HG03064 (cell line): ENCODE data around the gene RAB32.
"Not testable (repeated sequence)": the region's sequence is repeated elsewhere in the genome, so short reads cannot be mapped to it uniquely, and the experiment has no call there.

Experiments used
- ATAC-seq: cut with Tn5 transposase; IDR thresholded peaks from one replicate; pipeline ENCODE4 v1.9.1; 2021; ENCODE audit warnings: low read depth; ENCODE audit not compliant: unreplicated experiment

The RAB32 gene

GRCh38 chr6:146543211-146543939, at the start of gene RAB32:
TSS of gene RAB32 (plus strand) at chr6:146543833. CDS start at chr6:146543872, 39 bp downstream.
- ATAC-seq: peak; percentile 71

GRCh38 chr6:146498309-146498708, 45.3 kb upstream of the RAB32 start:
- ATAC-seq: no peak

DNA sequence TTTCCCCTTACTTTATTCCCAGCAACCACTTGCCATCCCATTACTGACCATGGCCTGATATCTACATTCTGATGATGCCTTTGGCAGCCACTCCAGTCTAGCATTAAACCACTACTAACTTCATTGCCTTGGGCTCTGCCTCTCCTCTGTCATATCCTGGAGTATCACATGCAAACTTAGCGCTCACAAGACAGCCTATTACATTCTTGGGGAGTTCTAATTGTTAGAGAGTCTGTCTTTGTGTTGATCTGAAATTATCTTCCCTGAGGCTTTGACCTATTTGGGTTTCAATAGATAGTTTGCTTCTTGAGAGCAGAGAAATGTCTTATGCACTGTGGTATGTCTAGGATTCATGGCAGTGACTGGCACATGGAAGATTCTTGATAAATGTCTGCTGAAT, 40.5 kb upstream of the RAB32 start:
- no peak for ATAC-seq

DNA sequence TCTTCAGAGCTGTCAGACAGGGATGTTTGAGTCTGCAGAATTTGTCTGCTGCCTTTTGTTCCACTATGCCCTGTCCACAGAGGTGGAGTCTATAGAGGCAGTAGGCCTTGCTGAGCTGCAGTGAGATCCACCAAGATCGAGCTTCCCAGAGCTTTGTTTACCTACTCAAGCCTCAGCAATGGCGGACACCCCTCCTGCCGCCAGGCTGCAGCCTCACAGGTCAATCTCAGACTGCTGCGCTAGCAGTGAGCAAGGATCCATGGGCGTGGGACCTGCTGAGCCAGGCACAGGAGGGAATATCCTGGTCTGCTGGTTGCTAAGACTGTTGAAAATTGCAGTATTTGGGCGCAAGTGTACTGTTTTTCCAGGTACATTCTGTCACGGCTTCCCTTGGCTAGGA, 28.4 kb upstream of the RAB32 start:
- ATAC-seq: no peak

DNA sequence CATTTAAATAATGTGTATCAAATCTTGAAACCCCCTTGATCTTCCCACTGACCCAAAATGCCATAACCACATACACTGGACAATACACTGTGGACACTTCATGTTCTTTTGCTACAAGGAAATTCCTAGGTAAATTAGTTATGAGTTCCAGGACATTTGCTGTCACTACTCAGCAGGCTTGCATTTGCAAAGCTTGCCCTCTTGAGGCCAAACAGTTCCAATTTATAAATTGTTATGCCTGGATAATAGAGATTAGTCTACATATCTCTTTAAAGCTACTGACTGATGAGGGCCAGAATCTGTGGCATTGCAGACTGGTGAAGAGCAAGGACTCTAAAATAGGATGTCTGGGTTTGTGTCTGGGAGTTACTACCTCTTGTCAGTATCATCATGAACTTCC, 17.4 kb upstream of the RAB32 start:
- no peak for ATAC-seq

GRCh38 chr6:146532702-146533101, 10.9 kb upstream of the RAB32 start:
- no peak for ATAC-seq

DNA sequence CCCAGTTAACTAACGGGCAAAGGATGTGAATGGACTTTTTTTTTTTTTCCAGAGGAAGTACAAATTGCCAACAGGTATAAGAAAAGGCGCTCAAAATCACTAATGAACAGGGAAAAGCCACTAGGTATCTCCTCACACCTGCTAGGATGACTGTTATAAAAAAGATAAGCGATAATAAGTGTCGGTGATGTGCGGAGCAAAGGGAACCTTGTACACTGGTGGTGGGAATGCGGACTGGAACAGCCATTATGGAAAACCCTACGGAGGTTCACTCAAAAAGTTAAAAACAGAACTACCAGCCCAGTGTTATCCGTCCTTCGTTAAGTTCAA, 787 bp upstream of the RAB32 start:
- no peak for ATAC-seq

GRCh38 chr6:146543940-146544615, 445 bp downstream of the RAB32 start:
- ATAC-seq: peak; percentile 19

DNA sequence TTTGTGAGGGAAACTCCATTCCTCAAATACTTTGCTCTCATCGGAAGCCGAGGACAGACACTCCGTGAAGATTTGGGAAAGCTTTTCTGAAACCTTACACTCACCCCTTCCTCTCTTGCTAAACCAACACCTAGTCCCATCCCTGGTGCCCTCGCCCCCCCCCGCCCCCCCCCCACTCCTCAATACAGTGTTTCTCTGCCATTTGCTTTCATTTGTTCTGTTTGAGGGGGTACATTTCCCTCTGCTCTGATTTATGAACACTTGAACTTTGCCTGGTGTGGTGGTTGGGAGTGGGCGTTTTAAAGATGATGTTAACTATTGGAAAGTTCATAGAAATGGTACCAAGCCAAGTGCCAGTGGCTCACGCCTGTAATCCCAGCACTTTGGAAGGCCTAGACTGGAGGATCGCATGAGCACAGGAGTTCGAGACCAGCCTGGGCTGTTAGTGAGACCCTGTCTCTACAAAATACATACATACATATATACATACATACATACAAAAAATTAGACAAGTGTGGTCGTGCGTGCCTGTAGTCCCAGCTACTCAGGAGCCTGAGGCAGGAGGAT, 1.1 kb downstream of the RAB32 start:
- no peak for ATAC-seq

DNA sequence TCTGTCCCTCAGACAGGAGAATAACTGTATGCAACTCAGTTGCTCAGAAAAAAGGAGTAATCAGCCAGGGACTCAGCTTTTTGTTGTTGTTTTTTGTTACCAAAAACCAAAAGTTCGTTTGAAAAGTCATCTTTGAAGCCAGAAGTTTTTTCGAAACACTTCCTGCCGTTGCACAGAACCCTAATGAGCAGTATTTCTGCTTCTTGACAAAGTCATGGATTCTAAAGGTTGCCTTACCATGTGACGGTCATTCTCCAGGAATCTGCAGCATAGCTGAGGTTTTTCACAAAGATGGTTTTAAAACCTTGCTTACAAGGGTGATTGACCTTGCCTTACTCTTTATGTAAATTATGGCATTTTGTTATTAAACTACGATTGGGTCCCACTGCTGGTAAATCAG, 1.9 kb downstream of the RAB32 start:
- no peak for ATAC-seq

GRCh38 chr6:146546443-146547043, 2.9 kb downstream of the RAB32 start:
- no peak for ATAC-seq

DNA sequence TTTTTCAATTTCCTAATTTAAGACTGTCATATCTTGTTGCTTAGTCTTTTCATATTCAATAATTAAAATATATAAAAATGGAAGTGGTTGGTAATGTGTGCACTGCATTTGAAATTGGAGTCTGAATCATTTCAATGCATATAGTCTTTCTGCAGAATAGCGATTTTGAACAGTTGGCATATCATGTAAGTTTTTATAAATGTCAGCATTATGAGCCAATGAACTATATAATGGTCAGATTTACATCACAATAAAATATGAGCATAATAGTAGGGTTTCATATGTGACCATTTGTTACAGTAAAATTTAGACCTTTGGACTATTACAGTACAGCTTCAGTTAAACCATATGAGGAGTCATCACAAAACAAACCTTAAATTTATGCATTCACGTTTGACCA, 4.3 kb downstream of the RAB32 start:
- no peak for ATAC-seq

DNA sequence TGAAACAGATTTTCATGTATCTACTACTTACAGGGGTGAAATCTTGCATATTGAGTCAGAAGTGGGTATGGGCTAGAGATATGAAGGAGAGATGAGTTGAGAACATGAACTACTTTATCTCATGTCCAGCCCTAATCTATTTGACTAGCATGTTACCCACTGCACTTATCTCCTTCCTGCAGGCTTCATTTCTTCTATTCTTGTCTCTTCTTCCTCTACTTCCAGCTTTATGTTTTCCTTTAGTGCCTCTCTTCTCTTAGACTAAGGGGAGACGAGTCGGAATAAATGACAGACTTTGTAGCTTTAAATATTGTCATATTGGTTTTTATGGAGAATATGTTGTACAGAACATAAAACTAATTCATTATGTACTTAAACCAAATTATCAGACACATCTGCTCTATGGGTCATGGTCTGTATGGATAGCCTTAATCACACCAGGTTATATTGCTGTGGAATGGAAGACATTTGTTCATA, 5.3 kb downstream of the RAB32 start:
- no peak for ATAC-seq

DNA sequence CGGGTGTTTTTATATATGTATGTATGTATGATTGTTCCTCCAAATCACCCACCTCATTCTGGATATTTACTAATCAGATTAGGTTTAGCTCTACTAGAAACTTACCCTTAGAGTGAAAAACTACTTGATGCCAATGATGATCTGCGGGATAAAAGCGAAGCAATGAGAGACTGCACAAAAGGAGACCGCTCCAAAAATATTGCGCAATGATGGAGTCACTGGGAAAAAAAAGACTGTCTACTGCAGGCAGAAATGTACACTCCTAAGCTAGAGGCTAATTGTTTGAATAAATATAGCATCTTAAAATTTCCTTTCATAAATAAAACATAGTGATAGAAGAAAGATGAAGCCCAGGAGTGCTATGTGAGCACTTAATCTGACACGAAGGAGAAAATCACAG, 7.3 kb downstream of the RAB32 start:
- no peak for ATAC-seq

DNA sequence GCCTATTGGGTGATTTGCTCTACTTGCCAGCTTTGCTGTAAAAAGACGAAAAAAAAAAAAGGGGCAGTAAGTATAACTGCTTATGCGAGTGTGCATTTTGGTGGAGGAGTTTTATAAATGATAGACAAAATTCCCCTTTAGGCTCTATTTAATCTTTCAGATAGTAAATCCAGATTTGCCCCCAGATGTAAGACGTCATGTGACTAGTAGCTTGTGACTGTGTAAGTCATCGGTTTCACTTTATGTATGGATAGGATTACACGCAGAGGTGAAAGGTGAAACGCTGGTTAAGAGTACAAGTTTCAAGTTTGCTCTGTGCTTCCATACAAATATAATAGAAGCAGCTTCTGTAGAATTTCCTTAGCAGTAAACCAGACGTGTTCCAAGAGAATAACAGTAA, 7.9 kb downstream of the RAB32 start:
- ATAC-seq: no peak

GRCh38 chr6:146553377-146554135, 9.9 kb downstream of the RAB32 start:
- no peak for ATAC-seq

- ATAC-seq: no peak
Measured at GRCh38 chr6:146560607-146561006, 17.0 kb downstream of the RAB32 start.

- not testable (repeated sequence) for ATAC-seq
Measured at GRCh38 chr6:146566661-146567060, 23.0 kb downstream of the RAB32 start.

DNA sequence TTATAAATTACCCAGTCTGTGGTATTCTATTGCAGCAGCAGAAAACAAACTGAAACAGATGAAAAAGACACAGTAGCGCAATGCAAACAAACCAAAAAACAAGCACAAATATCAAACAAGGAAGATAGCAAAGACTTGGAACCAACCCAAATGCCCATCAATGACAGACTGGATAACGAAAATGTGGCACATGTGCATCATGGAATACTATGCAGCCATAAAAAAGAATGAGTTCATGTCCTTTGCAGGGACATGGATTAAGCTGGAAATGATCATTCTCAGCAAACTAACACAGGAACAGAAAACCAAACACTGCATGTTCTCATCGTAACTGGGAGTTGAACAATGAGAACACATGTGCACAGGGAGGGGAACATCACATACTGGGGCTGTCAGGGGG, 25.0 kb downstream of the RAB32 start:
- not testable (repeated sequence) for ATAC-seq

GRCh38 chr6:146574211-146574610, 30.6 kb downstream of the RAB32 start:
- no peak for ATAC-seq

DNA sequence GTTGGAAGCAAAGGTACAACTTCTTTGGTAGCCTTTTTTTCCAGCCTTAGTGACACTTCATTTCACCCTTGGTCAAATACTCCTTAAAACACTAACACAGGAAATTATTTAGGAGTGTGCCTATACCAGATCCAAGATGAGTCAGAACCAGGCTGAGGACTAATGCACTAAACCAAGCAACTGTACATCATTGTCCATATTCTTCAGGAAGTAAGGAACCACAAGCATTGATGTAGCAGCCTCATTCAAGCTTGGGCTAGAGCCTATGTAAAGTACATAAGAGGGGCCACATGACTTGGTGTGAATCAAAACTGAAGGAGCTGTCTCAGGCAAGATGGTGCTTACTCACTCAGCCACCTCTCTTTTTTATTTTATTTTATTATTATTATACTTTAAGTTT, 34.4 kb downstream of the RAB32 start:
- ATAC-seq: no peak
